AG09309 (cell line): ENCODE data around the gene BICDL2.
"Not testable (repeated sequence)": the region's sequence is repeated elsewhere in the genome, so short reads cannot be mapped to it uniquely, and the experiment has no call there.

Experiments
- DNase-seq: peaks from one replicate; pipeline ENCODE4 v3.0.0-alpha.2; 2010; ENCODE audit warnings: low read depth
- H3K4me3 ChIP-seq: 2 replicates; pipeline ENCODE4 v1.5.1; 2011; ENCODE audit warnings: mild to moderate bottlenecking, low read depth, low read length, moderate library complexity; ENCODE audit not compliant: control insufficient read depth
- CTCF ChIP-seq: IDR thresholded peaks from 2 replicates; pipeline ENCODE4 v1.5.1; 2011; ENCODE audit warnings: mild to moderate bottlenecking, low read depth, low read length, inconsistent platforms; ENCODE audit not compliant: insufficient read depth, control insufficient read depth; ENCODE audit errors: missing control alignments

BICDL2 gene

DNA sequence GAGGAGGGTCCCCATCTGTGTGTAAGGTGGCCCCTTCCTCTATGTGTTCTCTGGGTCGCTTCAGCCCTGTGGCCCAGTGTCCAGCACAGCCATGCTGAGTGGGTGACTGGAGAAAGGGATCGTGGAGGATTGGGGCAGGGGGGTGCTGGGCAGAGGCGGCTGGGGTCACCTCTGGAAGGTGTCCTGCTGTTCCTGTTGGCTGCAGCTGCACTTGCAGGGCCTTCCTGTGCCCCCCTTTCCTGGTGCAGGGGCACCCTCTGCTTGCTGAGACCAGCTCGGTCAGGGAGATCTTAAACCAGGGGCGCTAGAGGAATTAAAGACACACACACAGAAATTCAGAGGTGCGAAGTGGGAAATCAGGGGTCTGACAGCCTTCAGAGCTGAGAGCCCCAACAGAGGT lies 39.8 kb upstream of the BICDL2 start:
- no peak for TF ChIP-seq CTCF
- H3K4me3 ChIP-seq = no peak overlapping the region
- no peak for DNase-seq

DNA sequence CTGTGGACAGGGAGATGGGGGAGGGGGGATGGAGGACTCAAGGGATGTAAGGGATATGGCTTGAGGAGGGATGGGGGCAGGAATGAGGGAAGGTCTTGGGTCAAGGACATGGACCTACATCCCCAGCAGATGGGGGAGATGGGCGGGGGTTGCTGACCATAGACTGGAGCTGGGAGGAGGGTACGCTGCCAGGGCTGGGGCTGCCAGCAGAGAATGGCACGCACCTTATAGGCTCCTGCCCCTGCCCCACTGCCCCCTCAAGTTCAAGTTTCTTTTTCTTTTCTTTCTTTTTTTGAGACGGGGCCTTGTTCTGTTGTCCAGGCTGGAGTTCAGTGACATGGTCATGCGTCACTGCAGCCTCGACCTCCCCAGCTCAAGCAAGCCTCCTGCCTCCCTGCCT lies 39.2 kb upstream of the BICDL2 start:
- not testable (repeated sequence) for DNase-seq, H3K4me3 ChIP-seq

- no peak for TF ChIP-seq CTCF
- DNase-seq = no peak
- no peak overlapping the region for H3K4me3 ChIP-seq
Measured at GRCh38 chr16:3075523-3075915, 38.8 kb upstream of the BICDL2 start.

- no peak for DNase-seq
- no peak for TF ChIP-seq CTCF
- H3K4me3 ChIP-seq = no peak overlapping the region
Measured at GRCh38 chr16:3074860-3075522, 38.2 kb upstream of the BICDL2 start.

GRCh38 chr16:3073448-3073847 lies 36.7 kb upstream of the BICDL2 start:
- no peak for TF ChIP-seq CTCF
- DNase-seq = no peak
- H3K4me3 ChIP-seq = no peak overlapping the region

GRCh38 chr16:3072576-3073263 lies 36.0 kb upstream of the BICDL2 start:
- H3K4me3 ChIP-seq, DNase-seq: not testable (repeated sequence)

DNA sequence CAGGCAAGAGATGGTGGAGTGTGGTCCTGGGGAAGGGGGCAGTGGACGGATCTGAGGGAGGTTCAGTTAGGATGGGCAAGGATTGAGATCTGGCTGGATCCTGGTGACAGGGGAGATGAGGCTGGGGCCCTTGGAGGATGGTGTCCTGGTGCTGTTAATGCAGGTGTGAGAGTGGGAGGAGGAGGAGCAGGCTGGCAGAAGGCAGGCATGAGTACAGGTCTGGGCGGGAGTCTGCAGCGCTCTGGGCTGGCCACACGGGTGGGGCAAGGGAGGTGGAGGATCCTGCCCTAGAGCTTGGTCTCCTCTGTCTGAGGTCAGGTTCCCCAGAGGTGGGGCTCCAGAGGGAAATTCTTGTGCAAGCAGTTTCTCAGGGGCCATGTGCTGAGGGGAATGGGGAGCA lies 35.4 kb upstream of the BICDL2 start:
- H3K4me3 ChIP-seq, DNase-seq: not testable (repeated sequence)

GRCh38 chr16:3071655-3072054 lies 34.9 kb upstream of the BICDL2 start:
- H3K4me3 ChIP-seq = no peak overlapping the region
- DNase-seq = no peak
- no peak for TF ChIP-seq CTCF
